ENCODE data around the gene EPB41L3.

EPB41L3 gene

GRCh38 chr18:5464251-5464650 lies 79.5 kb downstream of the EPB41L3 start:
- no peak for ATAC-seq
- TF ChIP-seq ZNF565 (CRISPR knock-in tag; conservative IDR thresholded peaks at IDR 0.05; ENCODE audit: low read depth), result no peak
- no peak for TF ChIP-seq POU6F1 (CRISPR knock-in tag; IDR thresholded peaks at IDR 0.05; ENCODE audit: borderline replicate concordance, low read depth)
- TF ChIP-seq ZNF8 (CRISPR knock-in tag; IDR thresholded peaks at IDR 0.05), result no peak
- no peak for TF ChIP-seq TCF4 (CRISPR knock-in tag; IDR thresholded peaks at IDR 0.05; ENCODE audit: borderline replicate concordance)

- ATAC-seq, result no peak
- TF ChIP-seq PPARA (CRISPR knock-in tag; IDR thresholded peaks at IDR 0.05; ENCODE audit: borderline replicate concordance) (no peak), CSDC2 (CRISPR knock-in tag; IDR thresholded peaks at IDR 0.05) (no peak), ESRRG (CRISPR knock-in tag; IDR thresholded peaks at IDR 0.05) (no peak), POU6F1 (CRISPR knock-in tag; IDR thresholded peaks at IDR 0.05; ENCODE audit: borderline replicate concordance, low read depth) (no peak), BACH2 (CRISPR knock-in tag; IDR thresholded peaks at IDR 0.05; ENCODE audit: borderline replicate concordance) (no peak), TSHZ2 (CRISPR knock-in tag; IDR thresholded peaks at IDR 0.05) (no peak), TOX (CRISPR knock-in tag; IDR thresholded peaks at IDR 0.05; ENCODE audit: borderline replicate concordance) (no peak), ZNF8 (CRISPR knock-in tag; IDR thresholded peaks at IDR 0.05) (no peak), GLIS3 (CRISPR knock-in tag; IDR thresholded peaks at IDR 0.05) (no peak), ISL1 (CRISPR knock-in tag; IDR thresholded peaks at IDR 0.05) (no peak)
- TF ChIP-seq, protein P1, sequence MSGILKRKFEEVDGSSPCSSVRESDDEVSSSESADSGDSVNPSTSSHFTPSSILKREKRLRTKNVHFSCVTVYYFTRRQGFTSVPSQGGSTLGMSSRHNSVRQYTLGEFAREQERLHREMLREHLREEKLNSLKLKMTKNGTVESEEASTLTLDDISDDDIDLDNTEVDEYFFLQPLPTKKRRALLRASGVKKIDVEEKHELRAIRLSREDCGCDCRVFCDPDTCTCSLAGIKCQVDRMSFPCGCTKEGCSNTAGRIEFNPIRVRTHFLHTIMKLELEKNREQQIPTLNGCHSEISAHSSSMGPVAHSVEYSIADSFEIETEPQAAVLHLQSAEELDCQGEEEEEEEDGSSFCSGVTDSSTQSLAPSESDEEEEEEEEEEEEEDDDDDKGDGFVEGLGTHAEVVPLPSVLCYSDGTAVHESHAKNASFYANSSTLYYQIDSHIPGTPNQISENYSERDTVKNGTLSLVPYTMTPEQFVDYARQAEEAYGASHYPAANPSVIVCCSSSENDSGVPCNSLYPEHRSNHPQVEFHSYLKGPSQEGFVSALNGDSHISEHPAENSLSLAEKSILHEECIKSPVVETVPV (CRISPR knock-in tag; IDR thresholded peaks at IDR 0.05), result no peak
Observed at GRCh38 chr18:5463831-5464230, 80.0 kb downstream of the EPB41L3 start.

DNA sequence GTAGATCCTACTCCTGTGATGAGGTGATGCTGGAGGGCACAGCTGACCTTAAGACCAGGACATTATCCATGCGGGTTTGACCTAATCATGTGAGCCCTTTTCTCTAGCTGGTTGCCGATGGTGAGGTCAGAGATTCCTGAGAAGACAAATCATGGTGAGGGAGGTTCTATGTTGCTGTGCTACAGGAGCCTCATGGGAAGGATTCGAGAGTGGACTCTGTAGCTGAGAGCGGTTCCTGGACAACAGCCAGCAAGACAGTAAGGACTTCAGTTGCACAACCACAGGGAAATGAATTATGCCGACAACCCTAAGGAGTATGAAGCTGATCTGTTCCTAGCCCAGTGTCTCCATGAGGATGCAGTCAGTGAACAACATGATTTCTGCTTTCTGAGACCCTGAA lies 80.4 kb downstream of the EPB41L3 start:
- no peak for ATAC-seq
- TF ChIP-seq, protein P1 (CRISPR knock-in tag; IDR thresholded peaks at IDR 0.05), result no peak
- no peak for TF ChIP-seq ZNF70 (CRISPR knock-in tag; IDR thresholded peaks at IDR 0.05)
- TF ChIP-seq PATZ1 (CRISPR knock-in tag; IDR thresholded peaks at IDR 0.05; ENCODE audit: borderline replicate concordance), result no peak
- TF ChIP-seq CSDC2 (CRISPR knock-in tag; IDR thresholded peaks at IDR 0.05), result no peak
- no peak for TF ChIP-seq ZFP30 (CRISPR knock-in tag; IDR thresholded peaks at IDR 0.05)
- TF ChIP-seq ZC3H10 (CRISPR knock-in tag; IDR thresholded peaks at IDR 0.05), result no peak
- no peak for TF ChIP-seq CREB5 (CRISPR knock-in tag; IDR thresholded peaks at IDR 0.05; ENCODE audit: low read depth)
- no peak for TF ChIP-seq ARNTL (CRISPR knock-in tag; IDR thresholded peaks at IDR 0.05; ENCODE audit: borderline replicate concordance, low read depth)
- no peak for TF ChIP-seq POU6F1 (CRISPR knock-in tag; IDR thresholded peaks at IDR 0.05; ENCODE audit: borderline replicate concordance, low read depth)
- TF ChIP-seq BACH2 (CRISPR knock-in tag; IDR thresholded peaks at IDR 0.05; ENCODE audit: borderline replicate concordance), result no peak
- TF ChIP-seq ZFP3 (CRISPR knock-in tag; IDR thresholded peaks at IDR 0.05), result no peak
- TF ChIP-seq TSHZ2 (CRISPR knock-in tag; IDR thresholded peaks at IDR 0.05), result no peak
- TF ChIP-seq ZNF8 (CRISPR knock-in tag; IDR thresholded peaks at IDR 0.05), result no peak
- TF ChIP-seq ESRRG (CRISPR knock-in tag; IDR thresholded peaks at IDR 0.05), result no peak
